Measurements from ENCODE around the gene NECTIN1.

Gene NECTIN1

DNA sequence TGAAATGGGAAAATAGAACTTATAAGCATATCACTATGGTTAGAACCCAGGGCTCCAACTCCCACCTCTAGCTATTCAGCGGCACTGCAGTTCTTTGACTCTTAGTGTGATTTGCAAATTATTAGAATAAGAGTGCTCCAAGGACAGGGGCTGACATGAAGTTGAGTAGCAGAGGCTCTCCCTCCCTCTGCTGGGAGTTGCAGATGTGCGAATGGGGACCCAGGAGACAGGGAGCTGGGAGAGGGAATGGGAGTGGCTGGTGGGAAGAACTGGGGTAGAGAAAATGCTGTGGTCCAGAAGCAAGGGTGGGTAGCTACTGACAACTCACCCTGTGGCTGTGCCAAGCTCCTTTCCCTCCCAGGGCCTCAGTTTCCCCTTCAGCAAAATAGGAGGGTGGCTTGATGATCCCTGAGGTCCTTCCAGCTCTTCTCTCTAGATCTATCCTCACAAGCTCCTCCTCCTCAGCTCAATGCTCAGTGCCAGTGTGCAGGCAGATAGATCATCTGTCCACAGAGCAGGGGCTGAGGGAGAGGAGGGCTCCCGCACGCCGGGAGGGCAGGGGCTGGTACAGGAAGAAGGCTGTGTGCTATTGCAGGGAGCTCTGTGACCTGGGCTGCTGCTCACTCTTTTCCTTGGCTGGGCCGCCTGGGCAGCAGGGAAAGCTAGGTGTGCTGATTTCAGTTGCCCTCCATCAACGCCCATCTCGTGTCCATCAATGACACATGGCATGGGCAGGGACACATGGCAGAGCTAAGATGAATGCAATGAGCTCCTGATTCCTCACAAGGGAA lies 99.0 kb downstream of the NECTIN1 start:
- peak in 2 of 10 donors; percentile 23 to 54 for DNase-seq
- intact Hi-C loops (cut with DNase I), result no loop called here

DNA sequence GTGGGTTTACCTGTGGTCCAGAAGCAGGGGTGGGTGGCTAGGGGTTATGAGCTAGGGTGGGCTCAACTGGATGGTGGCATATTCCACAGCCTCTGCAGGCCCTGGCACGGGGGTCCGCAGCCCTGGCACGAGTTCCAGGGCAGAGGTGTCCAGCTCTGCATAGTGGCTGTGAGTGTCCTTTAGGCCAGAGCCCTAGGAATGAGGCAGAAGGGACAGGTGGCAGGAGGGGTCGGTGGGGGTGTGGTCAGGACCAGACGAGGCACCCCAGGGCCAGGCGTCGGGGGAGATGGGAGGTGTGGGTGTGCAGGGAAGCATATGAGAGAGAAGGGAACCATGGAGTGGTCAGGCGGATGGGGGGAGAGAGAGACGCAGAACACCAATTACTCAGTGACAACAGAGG lies 99.9 kb downstream of the NECTIN1 start:
- peak in 1 of 10 donors; percentile 57 for DNase-seq
- intact Hi-C loops (cut with DNase I), result no loop called here

DNA sequence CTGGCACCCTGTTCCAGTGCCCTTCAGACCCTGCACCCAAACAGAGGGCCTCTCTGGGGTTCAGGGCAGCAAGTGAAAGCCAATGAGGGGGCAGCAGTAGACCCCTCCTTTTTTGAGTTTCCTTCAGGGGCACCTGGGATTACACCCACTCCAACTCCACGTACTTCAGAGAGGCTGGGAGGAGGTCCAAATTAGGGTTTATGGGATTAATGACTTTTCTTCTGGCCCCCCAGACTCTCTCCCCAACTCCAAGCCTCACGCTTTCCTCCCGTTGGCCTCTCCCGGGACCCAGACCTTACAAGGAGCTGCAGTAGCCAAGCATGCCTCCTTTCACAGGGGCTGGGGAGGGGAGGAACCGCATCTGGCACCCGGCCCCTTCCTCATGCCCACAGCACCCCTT lies 101.7 kb downstream of the NECTIN1 start:
- no peak for DNase-seq
- intact Hi-C loops (cut with DNase I), result no loop called here

DNA sequence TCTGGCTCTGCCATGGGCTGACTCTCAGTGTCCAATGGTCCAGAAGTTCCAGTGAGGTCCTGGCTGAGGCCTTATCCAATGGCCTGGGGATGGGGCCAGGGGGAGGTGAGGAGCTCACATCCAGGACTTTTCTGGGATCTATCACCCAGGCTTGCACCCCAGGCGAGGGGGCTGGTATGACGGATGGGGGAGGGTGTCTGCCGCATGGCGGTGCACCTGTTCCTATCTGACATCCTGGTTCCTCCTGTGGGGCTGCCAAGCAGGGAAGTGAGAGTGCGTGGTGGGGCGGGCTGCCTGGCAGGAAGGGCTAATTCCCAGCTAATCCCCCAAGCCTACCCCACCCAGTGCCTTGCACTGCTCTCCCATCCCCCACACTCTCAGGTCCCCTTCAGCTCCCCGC lies 102.1 kb downstream of the NECTIN1 start:
- intact Hi-C loops (cut with DNase I), result no loop called here
- DNase-seq, result no peak

DNA sequence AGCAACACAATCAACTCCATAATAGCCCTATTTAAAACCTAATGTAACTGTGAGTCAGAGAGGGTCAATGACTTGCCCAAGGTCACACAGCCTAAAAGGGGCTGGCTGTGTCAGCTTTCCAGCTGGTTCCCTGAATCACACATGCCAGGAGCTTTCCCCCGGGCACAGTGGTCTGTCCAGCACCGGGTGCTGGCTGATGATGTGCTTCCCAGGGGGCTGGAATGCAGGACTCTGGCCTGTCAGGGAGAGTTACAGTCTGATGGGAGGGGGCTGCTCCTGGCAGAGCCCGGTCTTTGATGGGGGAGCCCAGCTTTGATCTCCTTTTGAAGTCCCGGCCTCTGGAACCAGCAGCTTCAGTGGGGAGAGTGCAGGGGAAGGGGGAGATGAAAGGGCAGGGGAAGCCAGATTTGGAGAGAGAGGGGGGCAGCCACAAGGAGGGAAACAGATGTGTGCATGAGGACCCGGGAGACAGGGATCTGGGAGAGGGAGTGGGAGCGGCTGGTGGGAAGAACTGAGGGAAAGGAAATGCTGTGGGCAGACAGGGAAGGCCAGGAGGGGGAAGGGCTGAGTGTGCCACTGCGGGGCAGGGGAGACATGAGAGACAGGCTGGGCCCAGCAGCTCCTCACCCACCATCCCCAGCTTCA lies 102.7 kb downstream of the NECTIN1 start:
- peak in 1 of 10 donors; percentile 11 for DNase-seq
- intact Hi-C loops (cut with DNase I), result no loop called here

DNA sequence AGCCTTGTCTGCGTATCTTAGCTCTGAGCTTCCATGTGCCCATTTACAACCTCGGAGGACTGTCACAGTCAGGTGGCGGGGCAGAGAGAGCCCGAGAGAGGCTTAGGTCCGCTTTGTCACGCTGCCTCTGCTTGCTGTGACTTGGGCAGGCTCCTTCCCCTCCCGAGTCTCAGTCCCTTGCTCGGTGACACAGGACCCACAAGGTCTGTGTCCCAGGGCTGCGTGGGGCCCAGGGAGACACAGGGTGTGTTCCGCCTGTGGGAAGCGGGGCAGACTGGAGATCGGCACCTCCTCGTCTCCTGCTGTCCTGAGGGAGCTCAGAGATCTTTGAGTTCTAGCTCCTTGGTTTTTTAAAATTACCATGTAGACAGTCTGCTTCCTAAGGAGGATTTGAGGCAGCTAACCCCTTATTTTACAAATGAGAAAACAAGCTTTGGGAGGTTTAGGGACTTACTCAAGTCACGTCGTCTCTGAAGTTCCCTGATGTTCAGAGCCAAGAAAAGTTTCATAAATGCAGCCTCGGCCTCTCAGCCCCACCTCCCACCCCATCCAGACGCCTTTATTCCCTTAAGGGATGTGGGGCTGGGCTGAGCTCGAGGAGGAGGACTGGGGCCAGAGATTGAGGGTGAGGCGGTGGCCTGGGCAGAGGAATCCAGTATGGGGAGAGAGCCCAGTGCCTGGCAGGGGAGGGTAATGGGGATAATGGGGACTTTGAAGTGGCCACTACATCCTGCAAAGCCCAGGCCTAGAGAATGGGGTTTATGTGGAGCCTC lies 103.6 kb downstream of the NECTIN1 start:
- intact Hi-C loops (cut with DNase I), result no loop called here
- DNase-seq, result peak in 1 of 10 donors; percentile 56

DNA sequence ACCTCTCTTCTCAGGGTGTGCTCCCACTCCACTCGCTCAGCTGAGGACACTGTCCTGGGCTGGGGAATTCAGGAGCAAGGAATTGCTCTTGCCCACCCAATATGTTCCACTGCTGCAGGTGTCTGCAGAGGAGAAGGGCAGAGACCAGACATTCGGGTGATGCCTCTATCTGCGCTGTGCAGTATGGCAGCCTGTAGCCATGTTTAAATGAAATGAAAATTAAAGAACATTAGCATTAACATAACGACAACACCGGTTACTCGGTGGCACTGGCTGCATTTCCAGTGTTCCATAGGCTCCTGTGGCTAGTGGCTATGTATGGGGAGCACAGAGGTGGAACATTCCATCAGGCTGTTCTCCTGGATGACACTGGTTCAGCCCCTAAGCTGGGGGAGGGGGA lies 104.4 kb downstream of the NECTIN1 start:
- intact Hi-C loops (cut with DNase I), result no loop called here
- DNase-seq, result no peak

DNA sequence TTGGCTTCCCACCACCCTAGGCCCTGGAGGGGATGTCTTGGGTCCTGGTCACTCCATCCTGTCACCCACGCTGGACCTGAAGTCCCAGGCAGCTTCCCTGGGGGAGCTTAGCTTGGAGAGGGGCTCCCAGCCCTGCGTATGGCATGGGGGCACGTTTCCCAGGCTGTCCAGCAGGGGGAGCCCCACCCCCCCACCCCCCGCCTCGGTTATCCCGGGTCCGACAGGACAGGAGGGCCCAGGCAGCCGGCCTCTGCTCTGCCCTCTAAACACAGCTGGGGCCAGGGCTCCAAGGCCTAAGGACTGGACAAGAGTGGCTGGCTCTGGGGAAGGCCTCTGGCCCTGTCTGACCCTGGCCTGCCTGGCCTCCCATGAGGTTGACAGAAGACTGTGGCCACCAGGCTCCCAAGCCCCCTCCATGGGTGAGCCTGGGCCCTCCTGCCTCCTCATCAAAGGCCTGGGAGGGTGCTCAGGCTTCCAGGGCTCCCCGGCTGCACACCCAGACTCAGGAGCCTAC lies 104.8 kb downstream of the NECTIN1 start:
- peak in 1 of 10 donors; percentile 41 for DNase-seq
- intact Hi-C loops (cut with DNase I), result no loop called here

DNA sequence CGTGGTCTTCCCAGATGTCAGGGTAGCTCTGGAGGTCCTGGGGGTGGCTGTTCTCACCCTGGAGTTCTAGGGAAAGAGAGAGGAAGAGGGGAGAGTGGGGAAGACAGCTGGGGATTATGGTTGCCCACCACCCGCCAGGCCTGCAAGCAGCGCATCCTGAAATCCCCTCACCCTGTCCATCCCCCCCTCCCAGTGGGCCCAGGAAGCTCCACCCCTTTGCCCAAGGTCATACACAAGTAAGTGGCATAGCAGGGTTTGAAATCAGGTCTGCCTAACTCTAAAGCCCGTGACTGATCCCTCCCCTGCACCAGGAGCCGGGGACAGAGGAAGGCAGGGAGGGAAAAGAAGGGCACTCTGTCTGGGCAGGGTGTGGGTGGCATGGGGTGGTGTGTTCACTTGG lies 105.3 kb downstream of the NECTIN1 start:
- DNase-seq, result peak in 1 of 10 donors; percentile 12
- intact Hi-C loops (cut with DNase I), result no loop called here

DNA sequence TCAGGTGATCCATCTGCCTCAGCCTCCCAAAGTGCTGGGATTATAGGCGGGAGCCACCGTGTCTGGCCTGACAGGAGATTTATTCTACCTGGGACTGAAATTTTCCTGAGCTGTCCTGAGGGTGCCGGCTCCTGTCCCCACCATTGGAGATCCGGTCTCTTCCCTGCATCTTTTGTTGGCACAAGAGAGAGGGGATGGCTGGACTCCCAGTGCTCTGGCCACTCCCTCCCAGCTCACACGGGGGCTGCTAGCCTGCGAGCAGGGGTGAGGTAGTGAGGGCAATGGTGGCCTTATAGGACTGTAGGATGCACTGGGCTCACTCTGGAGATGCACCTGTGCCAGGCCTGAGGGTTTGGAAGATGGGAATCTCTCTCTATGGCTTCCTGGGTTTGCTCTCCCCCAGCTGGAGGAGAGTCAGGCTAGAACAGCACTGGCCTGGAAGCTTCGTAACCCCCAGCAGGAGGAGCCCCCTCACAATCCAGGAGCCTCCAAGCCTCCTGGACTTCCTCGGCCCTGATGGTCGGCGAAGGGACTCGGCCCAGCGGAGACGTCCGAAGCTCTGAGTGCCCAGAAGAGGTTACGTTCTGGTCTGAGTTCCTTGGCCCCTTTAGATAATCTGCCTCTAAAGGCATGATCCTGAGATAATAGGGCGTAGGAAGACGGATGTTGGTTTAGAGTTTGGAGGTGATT lies 106.4 kb downstream of the NECTIN1 start:
- peak in 1 of 10 donors; percentile 60 for DNase-seq
- intact Hi-C loops (cut with DNase I), result no loop called here

DNA sequence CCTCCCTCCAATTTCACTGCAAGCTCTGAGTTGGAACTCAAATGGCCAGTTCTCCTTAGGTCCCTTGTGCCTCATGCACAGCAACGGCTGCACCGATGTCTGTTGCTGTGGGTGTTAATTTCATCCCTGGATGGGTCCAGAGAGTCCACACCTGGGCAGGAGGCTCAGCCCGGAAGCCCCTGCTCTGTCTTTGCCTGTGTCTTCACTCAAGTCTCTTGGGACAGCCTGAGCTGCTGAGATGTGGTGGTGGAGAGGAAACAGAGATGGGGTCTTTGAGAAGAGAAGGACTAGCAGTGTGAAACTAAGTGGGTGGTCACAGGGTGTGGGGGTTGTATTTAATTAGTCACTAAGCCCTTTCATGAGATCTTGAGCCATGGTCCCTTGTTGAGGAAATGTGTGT lies 109.3 kb downstream of the NECTIN1 start:
- intact Hi-C loops (cut with DNase I), result loop anchor here (10.0 kb wide), 1 partner anchor 85 kb away; no protein-coding TSS in a partner anchor
- peak in 1 of 10 donors; percentile 60 for DNase-seq

DNA sequence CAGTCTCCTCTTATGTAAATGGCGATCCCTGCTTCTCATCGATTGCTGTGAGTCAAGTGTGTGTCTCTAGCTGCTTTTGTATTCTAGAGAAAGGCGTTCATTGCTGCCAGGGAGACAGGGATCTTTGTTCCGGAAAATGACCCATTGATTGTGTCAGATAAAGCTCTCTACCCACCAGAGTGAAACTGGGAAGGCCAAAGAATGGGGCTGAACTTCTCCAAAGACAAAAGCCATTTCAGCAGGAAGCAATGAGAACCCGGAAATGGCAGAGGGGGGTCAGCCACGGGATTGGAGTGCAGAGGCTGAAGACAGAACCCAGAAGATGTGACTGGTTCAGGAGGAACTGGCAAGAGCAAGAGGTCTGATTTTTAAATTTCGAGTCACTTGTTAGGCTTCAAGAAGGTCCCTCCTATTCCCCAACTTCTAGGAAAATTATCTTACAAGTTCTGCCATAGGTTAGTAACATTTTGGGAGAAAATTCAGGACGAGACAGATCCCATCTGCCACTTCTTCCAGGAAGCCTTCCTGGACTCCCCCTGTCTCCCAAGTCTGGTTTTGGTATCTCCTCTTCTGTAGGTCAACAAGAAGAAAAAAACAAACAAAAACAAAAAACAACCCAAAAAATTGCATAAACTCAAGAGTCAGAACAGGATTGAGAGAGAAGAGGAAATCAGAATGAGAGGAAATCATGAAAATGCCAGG lies 110.6 kb downstream of the NECTIN1 start:
- peak in 9 of 10 donors; percentile 42 to 96 (median 76) for DNase-seq
- intact Hi-C loops (cut with DNase I), result loop anchor here (10.0 kb wide), 1 partner anchor 84 kb away; no protein-coding TSS in a partner anchor

DNA sequence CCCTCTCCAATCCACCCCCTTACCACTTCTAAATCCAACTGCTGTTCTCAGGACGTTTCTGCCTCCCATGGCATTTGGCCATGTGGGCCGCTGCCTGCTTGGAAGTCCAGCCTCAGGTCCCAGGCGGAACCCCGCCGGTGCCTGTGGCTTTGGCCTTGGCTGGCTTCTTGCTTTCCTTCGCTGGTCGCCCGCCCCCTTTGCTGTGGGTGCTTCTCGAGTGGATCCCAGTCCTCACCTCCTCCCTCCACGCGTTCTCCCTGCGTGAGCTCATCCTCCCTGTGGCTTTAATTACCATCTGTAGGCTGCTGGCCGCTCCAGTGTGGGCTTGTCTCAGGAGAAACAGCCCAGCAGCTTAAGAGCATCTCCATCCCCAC lies 111.7 kb downstream of the NECTIN1 start:
- intact Hi-C loops (cut with DNase I), result loop anchor here (10.0 kb wide), 1 partner anchor 83 kb away; no protein-coding TSS in a partner anchor

DNA sequence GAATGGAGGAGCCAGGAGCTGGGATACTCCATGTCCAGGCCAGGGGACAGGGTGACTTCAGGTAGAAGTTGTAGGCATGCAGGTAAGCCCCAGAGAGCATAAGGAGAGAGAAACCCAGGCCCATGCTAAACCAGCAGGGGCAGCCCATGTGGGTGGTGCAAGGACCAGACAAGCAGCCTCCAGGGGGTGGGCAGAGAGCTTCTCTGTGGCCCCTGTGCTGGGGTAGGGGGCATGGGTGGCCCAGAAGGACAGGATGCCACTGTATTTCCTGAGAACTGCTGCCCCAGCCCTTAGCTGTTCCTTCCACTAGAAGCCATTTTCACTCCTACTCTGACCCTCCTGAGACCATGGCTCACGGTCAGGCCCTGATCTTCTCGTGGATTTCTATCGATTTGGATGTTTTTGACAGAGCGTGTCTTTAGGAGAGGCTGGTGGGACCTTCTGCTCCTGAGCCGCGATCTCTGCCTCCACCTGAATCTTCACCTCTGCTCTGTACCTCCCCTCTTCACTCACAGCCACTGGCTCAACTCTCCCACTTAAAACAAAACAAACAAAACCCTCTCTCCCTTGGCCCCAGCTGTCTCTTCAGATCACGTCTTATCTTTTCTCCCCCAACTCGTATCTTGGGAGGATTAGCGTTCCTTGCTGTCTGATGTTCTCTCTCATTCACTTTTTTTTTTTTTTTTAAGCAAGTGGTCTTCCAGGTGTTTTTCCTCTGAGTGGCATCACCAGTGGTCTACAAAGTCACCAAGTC lies 112.2 kb downstream of the NECTIN1 start:
- intact Hi-C loops (cut with DNase I), result loop anchor here (10.0 kb wide), 1 partner anchor 82 kb away; no protein-coding TSS in a partner anchor

More for the DNA sequence above, 111.7 kb downstream of the NECTIN1 start:
- DNase-seq, result peak in 4 of 10 donors; percentile 16 to 88 (median 52)

DNA sequence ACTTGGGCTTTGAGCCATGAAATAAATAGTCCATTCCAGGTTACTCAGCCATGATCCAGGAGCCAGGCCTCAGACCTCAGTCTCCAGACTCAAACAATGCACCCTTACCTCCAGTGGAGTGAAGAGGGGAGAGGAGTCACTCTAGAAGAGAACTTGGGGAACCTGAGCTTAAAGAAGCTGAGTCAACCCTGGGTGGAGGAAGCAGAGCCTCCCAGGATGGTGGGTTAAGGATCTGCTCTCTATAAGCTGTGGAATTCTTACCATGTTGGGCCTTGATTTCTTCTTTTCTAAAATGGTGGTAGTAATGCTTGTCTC lies 113.2 kb downstream of the NECTIN1 start:
- no peak for DNase-seq
- intact Hi-C loops (cut with DNase I), result loop anchor here (10.0 kb wide), 1 partner anchor 81 kb away; no protein-coding TSS in a partner anchor

More for the DNA sequence above, 112.2 kb downstream of the NECTIN1 start:
- DNase-seq, result peak in 1 of 10 donors; percentile 59

DNA sequence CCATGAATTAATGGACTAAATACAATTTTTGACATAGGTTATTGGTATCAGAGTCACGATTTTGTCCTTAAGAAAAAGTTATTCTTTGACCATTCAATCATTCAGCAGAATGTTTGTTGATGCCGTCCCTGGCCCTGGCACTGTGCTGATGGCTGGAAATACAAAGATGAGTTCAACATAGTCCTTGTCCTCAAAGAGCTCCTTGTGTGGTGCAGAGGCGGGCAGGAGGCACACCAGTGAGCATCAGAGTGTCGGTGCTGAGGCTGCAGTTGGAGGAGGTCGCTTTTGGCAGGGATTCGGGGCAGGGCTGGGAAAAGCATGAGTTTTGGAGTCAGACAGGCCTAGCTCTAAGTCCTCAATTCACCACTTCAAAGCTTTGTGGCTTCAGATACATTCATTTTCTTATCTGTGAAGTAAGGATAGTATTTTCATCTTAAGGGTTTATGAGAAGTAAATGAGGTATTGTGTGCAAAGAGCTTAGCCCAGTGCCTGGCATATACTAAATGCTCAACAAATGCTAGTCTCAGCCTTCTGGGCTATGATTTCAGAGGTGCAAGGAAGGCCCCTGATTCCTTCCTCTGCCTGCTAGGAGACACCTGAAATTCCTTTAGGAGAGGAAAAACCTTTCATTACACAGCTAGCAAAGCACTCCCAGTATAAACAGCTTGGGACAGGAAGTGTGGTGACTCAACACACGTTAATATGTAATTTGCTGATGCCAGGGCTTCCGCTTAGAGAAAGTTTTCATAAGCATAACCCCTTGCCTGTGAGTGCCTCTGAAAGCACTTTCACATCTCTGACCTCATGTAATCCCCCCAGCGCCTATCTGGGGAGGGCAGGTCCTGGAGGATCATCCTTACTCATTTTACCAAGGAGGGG lies 113.8 kb downstream of the NECTIN1 start:
- peak; percentile 47 to 95 (median 73) for DNase-seq

DNA sequence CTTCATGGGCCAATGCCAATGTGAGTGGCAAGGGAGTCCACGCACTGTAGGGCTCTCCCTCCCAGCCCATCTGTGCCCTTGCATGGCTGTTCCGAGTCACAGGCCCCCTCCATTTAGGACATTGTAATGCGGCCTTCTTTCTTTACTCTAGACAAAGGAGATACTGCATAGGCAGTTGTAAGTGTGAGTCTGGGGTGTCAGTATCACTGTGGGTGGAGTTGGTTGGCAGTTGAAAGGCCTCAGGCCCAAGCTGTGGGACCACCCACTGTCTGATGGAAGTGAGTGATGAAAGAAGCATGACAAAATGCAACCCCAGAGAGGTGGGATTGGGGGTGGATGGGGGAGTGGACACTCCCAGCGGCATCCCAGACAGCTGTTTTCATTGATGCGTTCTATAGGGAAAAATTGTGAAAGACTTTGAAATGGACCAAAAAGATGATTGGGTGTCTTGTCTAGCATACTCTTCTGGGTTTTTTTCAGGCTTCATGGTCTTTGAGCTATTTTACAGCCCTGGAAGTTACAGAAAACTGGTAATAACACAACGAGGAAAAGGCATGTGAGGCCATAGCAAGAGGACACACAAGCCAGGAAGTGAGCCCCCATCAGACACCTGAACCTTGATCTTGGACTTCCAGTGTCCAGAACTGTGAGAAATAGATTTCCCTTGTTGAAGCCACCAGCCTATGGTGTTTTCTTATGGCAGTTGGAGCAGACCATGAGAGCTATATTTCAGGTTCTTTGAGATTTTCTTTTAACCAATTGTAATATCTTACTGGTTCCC lies 114.6 kb downstream of the NECTIN1 start:
- intact Hi-C loops (cut with DNase I), result loop anchor here (10.0 kb wide), 1 partner anchor 80 kb away; no protein-coding TSS in a partner anchor

More for the DNA sequence above, 113.8 kb downstream of the NECTIN1 start:
- intact Hi-C loops (cut with DNase I), result loop anchor here (10.0 kb wide), 1 partner anchor 80 kb away; no protein-coding TSS in a partner anchor

More for the DNA sequence above, 114.6 kb downstream of the NECTIN1 start:
- no peak for DNase-seq
